IPS-20b (cell line): ENCODE measurements around the gene CLIC1.

Source experiments
- H3K27ac ChIP-seq: one replicate; pipeline ENCODE4 v1.5.1; 2013; ENCODE audit warnings: low read length
- H3K27me3 ChIP-seq: 2 replicates; pipeline ENCODE4 v1.6.1; 2013; ENCODE audit warnings: mild to moderate bottlenecking, low read length, inconsistent platforms; ENCODE audit not compliant: insufficient read depth
- H3K36me3 ChIP-seq: 2 replicates; pipeline ENCODE4 v1.6.1; 2013; ENCODE audit warnings: low read depth, mild to moderate bottlenecking, inconsistent platforms, low read length, moderate library complexity; ENCODE audit not compliant: insufficient read depth
- H3K4me1 ChIP-seq: 2 replicates; pipeline ENCODE4 v1.6.1; 2013; ENCODE audit warnings: mild to moderate bottlenecking, control low read depth, inconsistent platforms, low read length, moderate library complexity; ENCODE audit not compliant: insufficient read depth
- H3K4me3 ChIP-seq: 2 replicates; pipeline ENCODE4 v1.5.1; 2013; ENCODE audit warnings: mild to moderate bottlenecking, low read length, inconsistent platforms
- H3K9ac ChIP-seq: 2 replicates; pipeline ENCODE4 v1.6.1; 2013; ENCODE audit warnings: low read depth, mild to moderate bottlenecking, inconsistent platforms, low read length, moderate library complexity
- H3K9me3 ChIP-seq: 2 replicates; pipeline ENCODE4 v1.6.1; 2013; ENCODE audit warnings: mild to moderate bottlenecking, low read depth, low read length, inconsistent platforms; ENCODE audit not compliant: insufficient read depth

The CLIC1 gene

GRCh38 chr6:31776989-31777666 is 40.8 kb upstream of the CLIC1 start, which contains the start of gene VWA7:
TSS of gene VWA7 (minus strand) at chr6:31777328. CDS start at chr6:31776779, 549 bp downstream.
- no peaks in the 10 kb centered on the region for H3K9me3 ChIP-seq
- H3K36me3 ChIP-seq = peaks cover 43% of the 10 kb centered on the region
- no peaks in the 10 kb centered on the region for H3K4me1 ChIP-seq
- H3K4me3 ChIP-seq = no peak within 1 kb of the TSS
- no peak within 1 kb of the TSS for H3K27ac ChIP-seq
- H3K27me3 ChIP-seq = no peaks in the 10 kb centered on the region
- no peak within 1 kb of the TSS for H3K9ac ChIP-seq

GRCh38 chr6:31776485-31776988 is 40.2 kb upstream of the CLIC1 start:
- Histone ChIP-seq H3K4me3 (no peak overlapping the region), H3K9me3 (no peaks in the 10 kb centered on the region), H3K27ac (no peak overlapping the region), H3K4me1 (no peaks in the 10 kb centered on the region), H3K9ac (no peak overlapping the region), H3K36me3 (peaks cover 37% of the 10 kb centered on the region), H3K27me3 (no peaks in the 10 kb centered on the region)

GRCh38 chr6:31775633-31776484 is 39.5 kb upstream of the CLIC1 start:
- no peak overlapping the region for H3K27ac ChIP-seq
- H3K9me3 ChIP-seq = no peaks in the 10 kb centered on the region
- no peak overlapping the region for H3K4me3 ChIP-seq
- no peak overlapping the region for H3K9ac ChIP-seq
- peaks cover 30% of the 10 kb centered on the region for H3K36me3 ChIP-seq
- H3K27me3 ChIP-seq = no peaks in the 10 kb centered on the region
- no peaks in the 10 kb centered on the region for H3K4me1 ChIP-seq

- Histone ChIP-seq H3K27me3 (no peaks in the 10 kb centered on the region), H3K36me3 (peaks cover 24% of the 10 kb centered on the region), H3K9ac (no peak overlapping the region), H3K9me3 (no peaks in the 10 kb centered on the region), H3K27ac (no peak overlapping the region), H3K4me3 (no peak overlapping the region), H3K4me1 (no peaks in the 10 kb centered on the region)
Measured at GRCh38 chr6:31775184-31775583, 38.9 kb upstream of the CLIC1 start.

GRCh38 chr6:31771992-31772358 is 35.6 kb upstream of the CLIC1 start:
- H3K27ac ChIP-seq = no peak overlapping the region
- no peaks in the 10 kb centered on the region for H3K4me1 ChIP-seq
- no peak overlapping the region for H3K4me3 ChIP-seq
- H3K27me3 ChIP-seq = no peaks in the 10 kb centered on the region
- no peak overlapping the region for H3K9ac ChIP-seq
- no peaks in the 10 kb centered on the region for H3K36me3 ChIP-seq
- no peaks in the 10 kb centered on the region for H3K9me3 ChIP-seq

GRCh38 chr6:31770860-31771259 is 34.5 kb upstream of the CLIC1 start:
- Histone ChIP-seq H3K27ac (no peak overlapping the region), H3K9me3 (no peaks in the 10 kb centered on the region), H3K4me1 (no peaks in the 10 kb centered on the region), H3K27me3 (no peaks in the 10 kb centered on the region; the same call in 1 of the 2 replicates), H3K4me3 (no peak overlapping the region), H3K36me3 (no peaks in the 10 kb centered on the region), H3K9ac (no peak overlapping the region)

GRCh38 chr6:31769684-31770371 is 33.5 kb upstream of the CLIC1 start:
- no peaks in the 10 kb centered on the region for H3K9me3 ChIP-seq
- no peak overlapping the region for H3K4me3 ChIP-seq
- H3K27ac ChIP-seq = no peak overlapping the region
- no peaks in the 10 kb centered on the region for H3K4me1 ChIP-seq
- no peak overlapping the region for H3K9ac ChIP-seq
- no peaks in the 10 kb centered on the region for H3K36me3 ChIP-seq
- H3K27me3 ChIP-seq = no peaks in the 10 kb centered on the region; the same call in 1 of the 2 replicates

GRCh38 chr6:31768363-31769257 is 32.3 kb upstream of the CLIC1 start:
- no peak overlapping the region for H3K9ac ChIP-seq
- H3K4me1 ChIP-seq = 0 out of 2 replicates have a peak, but pooled peaks cover 2% of the 10 kb centered on the region
- no peak overlapping the region for H3K4me3 ChIP-seq
- no peaks in the 10 kb centered on the region for H3K9me3 ChIP-seq
- H3K36me3 ChIP-seq = no peaks in the 10 kb centered on the region; the same call in 1 of the 2 replicates
- H3K27me3 ChIP-seq = no peaks in the 10 kb centered on the region; the same call in 1 of the 2 replicates
- no peak overlapping the region for H3K27ac ChIP-seq

GRCh38 chr6:31767096-31767645 is 30.8 kb upstream of the CLIC1 start:
- no peak overlapping the region for H3K4me3 ChIP-seq
- peaks cover 4% of the 10 kb centered on the region for H3K36me3 ChIP-seq
- no peak overlapping the region for H3K27ac ChIP-seq
- no peak overlapping the region for H3K9ac ChIP-seq
- no peaks in the 10 kb centered on the region; the same call in 1 of the 2 replicates for H3K27me3 ChIP-seq
- peaks cover 7% of the 10 kb centered on the region; the same call in 1 of the 2 replicates for H3K4me1 ChIP-seq
- no peaks in the 10 kb centered on the region for H3K9me3 ChIP-seq

- Histone ChIP-seq H3K4me3 (peak overlapping the region; percentile 58; the same call in 1 of the 2 replicates), H3K27ac (no peak overlapping the region), H3K36me3 (peaks cover 12% of the 10 kb centered on the region), H3K9me3 (no peaks in the 10 kb centered on the region), H3K9ac (peak overlapping the region; percentile 23; the same call in 1 of the 2 replicates), H3K4me1 (peaks cover 7% of the 10 kb centered on the region; the same call in 1 of the 2 replicates), H3K27me3 (no peaks in the 10 kb centered on the region; the same call in 1 of the 2 replicates)
Measured at GRCh38 chr6:31765910-31766794, 29.8 kb upstream of the CLIC1 start.
